Stimulated activated CD4-positive, alpha-beta T cell treated with anti-CD3 and anti-CD28 coated beads, TNF-alpha, amount 100 ng/mL, for 48 hours (primary cell): ENCODE measurements around the gene ART4.

Source experiments
- DNase-seq, 3 donors: peaks; one replicate each; pipeline ENCODE4 v3.0.0-alpha.2; 2020; ENCODE audit warnings: low read depth in 3 of 3

The ART4 gene

GRCh38 chr12:14810953-14811483, 32.3 kb downstream of the ART4 start:
- no peak for DNase-seq

DNA sequence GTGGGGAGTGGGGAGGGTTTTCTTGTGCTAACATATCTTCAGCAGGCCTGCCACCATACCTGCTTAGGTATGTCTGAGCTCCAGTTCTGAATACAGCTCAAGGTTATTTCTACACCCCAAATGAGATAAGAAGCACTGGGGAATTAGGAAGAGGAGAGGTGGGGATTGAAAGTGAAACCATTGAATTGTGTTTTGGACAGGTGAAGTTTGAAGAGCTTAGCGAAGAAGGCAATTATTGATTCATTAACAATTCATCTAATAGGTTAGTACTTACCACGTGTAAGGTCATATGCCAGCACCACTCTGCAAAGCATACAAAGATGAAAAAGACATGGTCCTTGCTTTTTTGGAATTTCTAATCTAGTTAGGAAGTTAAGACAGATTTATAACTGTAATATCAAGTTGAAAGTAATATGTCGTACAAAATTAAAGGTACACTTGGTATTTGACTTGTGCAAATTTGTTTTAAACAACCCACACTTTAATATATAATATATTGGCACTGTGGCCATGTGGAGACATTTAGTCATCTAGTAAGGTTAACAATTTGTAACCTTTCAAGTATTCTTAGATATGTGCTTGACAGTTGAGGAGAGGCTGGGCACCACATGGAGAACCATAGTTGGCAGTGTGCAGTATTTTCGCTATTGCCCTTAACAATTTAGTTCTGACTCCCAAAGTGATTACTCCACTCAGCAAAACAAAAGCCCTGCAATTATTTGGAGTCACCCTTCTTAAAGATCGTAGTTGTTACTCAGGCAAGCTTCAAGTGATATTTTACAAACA, 33.0 kb downstream of the ART4 start:
- DNase-seq, result no peak

GRCh38 chr12:14803830-14804160, 39.5 kb downstream of the ART4 start:
- no peak for DNase-seq

DNA sequence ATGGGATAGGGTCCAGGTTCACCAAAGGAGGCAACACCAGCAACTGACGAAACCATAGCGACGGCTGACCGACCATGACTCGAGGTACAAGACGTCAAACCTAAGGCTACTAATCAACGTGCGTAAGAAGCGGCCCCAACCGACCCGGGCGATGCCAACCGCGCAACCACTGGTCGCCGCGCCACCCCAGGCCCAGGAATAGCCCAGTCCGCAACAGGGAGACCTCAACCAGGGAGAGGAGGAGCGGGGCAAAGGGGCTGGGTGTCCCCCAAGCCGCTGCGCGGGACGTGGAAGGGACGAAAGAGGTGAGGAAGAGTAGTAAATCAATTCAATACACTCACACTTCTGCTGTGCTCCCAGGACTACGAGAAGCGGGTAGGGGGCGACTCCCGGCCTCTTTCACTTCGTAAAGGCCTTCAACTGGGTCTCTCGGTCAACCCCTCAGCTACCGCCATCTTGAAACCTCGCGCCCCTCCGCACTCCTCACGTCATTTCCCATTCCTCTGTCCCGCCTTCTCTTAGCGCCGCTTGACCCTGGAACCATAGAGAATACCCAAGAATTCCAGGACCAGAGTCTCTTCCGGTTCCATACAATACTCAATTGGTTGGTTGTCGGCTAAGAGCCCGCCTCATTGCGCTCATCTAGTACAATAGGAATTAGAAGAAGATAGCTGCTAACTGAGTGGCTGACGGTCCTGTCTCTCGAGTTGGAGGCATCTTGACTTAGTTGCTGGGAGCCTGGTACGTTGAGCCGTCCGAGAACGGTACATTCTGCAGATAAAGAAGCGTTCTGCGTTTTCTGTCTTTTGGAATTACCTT, 40.1 kb downstream of the ART4 start, which contains the start of the genes C12orf60 and WBP11:
Gene C12orf60, plus strand, starts transcription at position 660 of the 819 bp plus-strand sequence. CDS start 19,266 bp downstream, outside the sequence.
Gene WBP11, minus strand, starts transcription at position 468 of the 819 bp plus-strand sequence. CDS start 2,095 bp downstream, outside the sequence.
- DNase-seq, result peak; percentile 68 to 85 (median 74)

GRCh38 chr12:14802721-14803010, 40.7 kb downstream of the ART4 start:
- no peak for DNase-seq

DNA sequence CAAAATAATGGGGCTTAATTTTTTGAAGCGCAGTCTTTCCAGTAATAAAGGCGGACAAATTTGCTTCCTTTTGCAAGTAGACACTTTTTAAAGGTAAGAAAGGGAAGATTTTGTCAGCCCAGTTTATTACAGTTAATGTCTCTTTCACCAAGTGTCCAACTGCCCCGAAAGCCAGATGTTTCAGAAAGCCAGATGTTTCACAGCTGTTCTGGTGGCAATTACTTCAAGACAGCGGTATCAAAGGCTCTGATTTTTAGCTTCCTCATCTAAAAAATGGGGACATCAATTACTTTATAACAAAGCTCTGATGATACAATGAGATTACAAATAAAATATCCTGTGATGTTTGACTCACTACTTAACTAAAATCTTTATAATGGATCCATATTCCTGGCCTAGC, 41.1 kb downstream of the ART4 start:
- DNase-seq, result no peak

GRCh38 chr12:14795028-14795448, 48.3 kb downstream of the ART4 start:
- DNase-seq, result no peak

DNA sequence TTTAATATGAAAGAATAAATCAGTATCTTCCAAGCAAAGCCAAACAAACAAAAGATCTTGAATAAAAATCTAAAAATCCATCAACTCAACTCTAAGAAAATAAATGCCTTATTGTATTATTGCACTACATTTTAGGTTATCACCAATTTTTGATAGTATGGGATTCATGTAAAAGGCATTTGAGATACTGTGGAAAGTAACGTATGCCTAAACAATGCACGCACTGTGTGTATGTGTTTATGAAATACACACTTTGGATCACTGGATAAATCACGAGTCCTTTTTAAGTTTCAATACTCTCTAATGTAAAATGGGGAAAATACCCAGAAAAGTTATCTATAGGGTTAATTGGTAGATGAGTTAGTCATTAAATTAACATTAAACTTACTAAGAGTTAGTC, 57.8 kb downstream of the ART4 start:
- no peak for DNase-seq

DNA sequence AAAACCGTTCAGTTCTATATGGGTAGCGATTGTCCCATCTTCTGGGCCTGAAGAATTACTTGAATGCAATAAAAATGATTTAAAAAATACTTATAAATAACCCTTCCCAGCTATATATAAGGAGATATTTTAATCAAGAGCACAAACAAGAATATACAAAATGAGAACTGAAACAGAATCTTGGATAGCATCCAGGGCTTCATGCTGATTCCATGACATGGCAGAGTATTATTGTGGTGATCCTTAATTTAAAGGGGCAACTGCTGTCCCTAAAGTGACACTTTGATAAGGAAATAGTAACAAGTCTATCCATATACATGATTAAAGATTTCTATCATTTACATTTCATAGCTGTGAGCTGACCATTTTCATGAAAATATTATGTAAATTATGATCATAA, 58.9 kb downstream of the ART4 start:
- no peak for DNase-seq

DNA sequence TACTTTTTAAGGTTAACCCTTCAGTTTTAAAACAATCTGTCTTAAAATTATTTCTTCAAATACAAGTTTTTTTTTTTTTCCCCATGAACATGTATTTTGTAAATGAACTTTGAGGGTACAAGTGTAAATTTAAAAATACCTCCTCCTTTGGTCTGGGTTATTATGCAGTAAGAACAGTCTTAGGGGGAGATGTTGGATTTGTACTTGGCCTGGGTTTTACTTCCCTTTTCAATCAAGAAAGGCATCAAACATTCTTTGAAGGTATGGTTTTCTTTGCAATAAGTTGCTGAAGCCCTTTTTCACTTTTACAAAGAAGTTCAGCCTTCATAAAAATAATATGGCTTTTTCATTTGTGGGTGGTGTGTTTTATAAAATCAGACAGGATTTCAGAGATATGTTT, 60.6 kb downstream of the ART4 start:
- DNase-seq, result no peak

DNA sequence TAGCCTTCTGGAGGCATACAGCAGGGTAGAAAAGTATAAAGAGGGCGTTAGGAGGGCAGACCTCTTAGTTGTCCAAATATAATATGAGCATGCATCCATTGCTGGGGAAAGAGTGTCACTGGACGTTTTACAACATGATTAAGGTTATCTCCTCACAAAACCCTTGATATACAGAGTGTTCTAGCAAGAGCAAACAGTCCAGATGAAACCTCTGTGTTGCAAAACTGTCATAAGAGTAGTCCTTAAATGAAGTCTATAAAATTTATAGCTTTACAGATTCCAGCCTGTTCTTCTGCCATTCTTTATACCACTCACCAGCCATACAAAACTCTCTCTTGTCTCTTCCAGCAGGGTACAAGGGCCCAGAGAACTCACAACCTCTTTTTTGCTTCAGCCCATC, 61.8 kb downstream of the ART4 start:
- DNase-seq, result no peak

- DNase-seq, result no peak
Observed at GRCh38 chr12:14780859-14781258, 62.5 kb downstream of the ART4 start.

GRCh38 chr12:14779834-14780233, 63.5 kb downstream of the ART4 start:
- DNase-seq, result no peak

- no peak for DNase-seq
Observed at GRCh38 chr12:14777271-14777670, 66.1 kb downstream of the ART4 start.

DNA sequence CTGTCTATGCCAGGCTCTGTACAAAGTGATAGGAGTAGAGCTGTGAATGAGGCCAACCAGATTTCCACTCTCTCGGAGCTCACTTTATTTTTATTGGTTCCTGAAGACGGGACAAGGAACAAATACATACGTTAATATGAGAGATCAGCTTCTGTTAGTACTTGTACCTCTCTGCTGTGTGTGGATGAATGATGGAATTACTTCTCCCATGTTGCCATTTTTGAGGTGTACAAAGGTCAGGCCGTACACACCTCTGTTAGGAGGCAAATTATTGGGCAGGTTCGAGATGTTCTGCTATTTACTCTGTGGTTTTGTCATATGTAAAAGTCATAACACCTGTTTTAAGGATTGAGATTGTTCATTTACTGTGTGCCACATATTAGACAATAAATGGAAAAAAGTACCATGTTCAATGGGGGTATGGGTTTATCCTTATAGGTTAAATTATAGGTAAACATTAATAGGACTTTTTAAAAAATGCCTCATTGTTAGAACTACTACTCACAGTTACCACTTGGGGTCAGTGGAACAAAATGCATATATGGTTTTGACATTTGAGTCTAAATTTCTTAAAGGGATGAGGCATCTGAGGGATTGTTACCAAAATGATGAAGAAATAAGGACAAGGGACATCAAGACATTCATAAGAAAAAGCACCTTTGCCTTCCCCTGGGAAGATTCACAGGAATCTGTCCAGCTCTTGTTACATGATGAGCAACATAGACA, 66.9 kb downstream of the ART4 start:
- no peak for DNase-seq

- no peak for DNase-seq
Observed at GRCh38 chr12:14775636-14775980, 67.7 kb downstream of the ART4 start.
